Measurements from ENCODE around the gene ADAP1. TPM values are rescaled to one million over a fixed set of nuclear protein-coding genes. Genes with fewer than 3 reads are reported as not detected.

Gene ADAP1
- total RNA-seq, 1 experiment from 2014 or later = 31.2 TPM

GRCh38 chr7:956031-956430 lies 1.6 kb upstream of the ADAP1 start:
- H4K20me1 ChIP-seq (ENCODE audit: low read length) = no peaks in the 10 kb centered on the region
- H3K27me3 ChIP-seq (ENCODE audit: low read length) = no peaks in the 10 kb centered on the region
- H3F3A ChIP-seq (ENCODE audit: low read length, unreplicated experiment) = no peaks in the 10 kb centered on the region
- intact Hi-C loops (cut with micrococcal nuclease) = no loop called here
- peaks cover 12% of the 10 kb centered on the region; the same call in 1 of the 2 replicates for H3K79me2 ChIP-seq (ENCODE audit: low read length)
- no peaks in the 10 kb centered on the region for H3K9me3 ChIP-seq (ENCODE audit: low read length)
- no peak overlapping the region for H3K4me3 ChIP-seq (ENCODE audit: low read length)
- TF ChIP-seq CTCF (conservative IDR thresholded peaks at IDR 0.05; ENCODE audit: low read depth, low read length) (no peak), EZH2 (IDR thresholded peaks at IDR 0.05; ENCODE audit: low read length, unreplicated experiment) (no peak), EZH2phosphoT487 (IDR thresholded peaks at IDR 0.05; ENCODE audit: borderline replicate concordance, low read length) (no peak)
- ChIA-PET POLR2A (ENCODE audit: unreplicated experiment) (no interaction called here), CTCF (no interaction called here)
- H3K4me1 ChIP-seq (ENCODE audit: insufficient read depth, low read length) = peaks cover 6% of the 10 kb centered on the region; the same call in 1 of the 2 replicates
- H3K36me3 ChIP-seq (ENCODE audit: low read depth, low read length) = no peaks in the 10 kb centered on the region
- H3K27ac ChIP-seq (ENCODE audit: low read length) = no peak overlapping the region
- no TSS peak for BruUV-seq (replicated peaks)
- no peak overlapping the region for H2AFZ ChIP-seq (ENCODE audit: low read length)
- DNase-seq = no peak
- no peak for ATAC-seq
- no peak overlapping the region for H3K4me2 ChIP-seq (ENCODE audit: low read length)
- H3K9me2 ChIP-seq (replicated peaks; ENCODE audit: low read length) = no peaks in the 10 kb centered on the region
- H3K9ac ChIP-seq (ENCODE audit: low read length) = no peak overlapping the region

- H3K4me1 ChIP-seq (ENCODE audit: insufficient read depth, low read length) = peaks cover 20% of the 10 kb centered on the region
- peaks cover 12% of the 10 kb centered on the region; the same call in 1 of the 2 replicates for H3K79me2 ChIP-seq (ENCODE audit: low read length)
- no peaks in the 10 kb centered on the region for H3K27me3 ChIP-seq (ENCODE audit: low read length)
- CTCF ChIA-PET = interaction anchor here (0.6 kb wide), 1 partner anchor 45 kb away, joined by 3 read pairs; no protein-coding TSS in a partner anchor
- no peaks in the 10 kb centered on the region for H3F3A ChIP-seq (ENCODE audit: low read length, unreplicated experiment)
- no peak overlapping the region for H3K27ac ChIP-seq (ENCODE audit: low read length)
- H3K4me3 ChIP-seq (ENCODE audit: low read length) = peak overlapping the region; percentile 74
- H3K9me2 ChIP-seq (replicated peaks; ENCODE audit: low read length) = no peaks in the 10 kb centered on the region
- H4K20me1 ChIP-seq (ENCODE audit: low read length) = no peaks in the 10 kb centered on the region
- no peaks in the 10 kb centered on the region for H3K9me3 ChIP-seq (ENCODE audit: low read length)
- POLR2A ChIA-PET (ENCODE audit: unreplicated experiment) = no interaction called here
- no peak overlapping the region for H3K9ac ChIP-seq (ENCODE audit: low read length)
- ATAC-seq = peak; percentile 74
- intact Hi-C loops (cut with micrococcal nuclease) = no loop called here
- peak; percentile 69 for DNase-seq
- H3K4me2 ChIP-seq (ENCODE audit: low read length) = peak overlapping the region; percentile 85
- H2AFZ ChIP-seq (ENCODE audit: low read length) = peak overlapping the region; percentile 50
- TF ChIP-seq EZH2 (IDR thresholded peaks at IDR 0.05; ENCODE audit: low read length, unreplicated experiment) (no peak), CTCF (conservative IDR thresholded peaks at IDR 0.05; ENCODE audit: low read depth, low read length) (no peak), EZH2phosphoT487 (IDR thresholded peaks at IDR 0.05; ENCODE audit: borderline replicate concordance, low read length) (no peak)
- BruUV-seq (replicated peaks) = no TSS peak
- H3K36me3 ChIP-seq (ENCODE audit: low read depth, low read length) = no peaks in the 10 kb centered on the region
These were observed 743 bp downstream of the ADAP1 start for GRCh38 chr7:953547-954327.

All from PC-3 (cell line).